ENCODE data around the gene OSBPL6.
"Not testable (repeated sequence)": the region's sequence is repeated elsewhere in the genome, so short reads cannot be mapped to it uniquely, and the experiment has no call there.

The OSBPL6 gene

GRCh38 chr2:178309541-178309940 lies 115.2 kb downstream of the OSBPL6 start:
- DNase-seq = no peak

GRCh38 chr2:178315078-178315477 lies 120.8 kb downstream of the OSBPL6 start:
- DNase-seq = no peak

- DNase-seq = no peak
Measured at GRCh38 chr2:178315488-178315948, 121.2 kb downstream of the OSBPL6 start.

GRCh38 chr2:178317811-178318210 lies 123.5 kb downstream of the OSBPL6 start:
- peak; percentile 30 for DNase-seq

GRCh38 chr2:178320011-178320585 lies 125.8 kb downstream of the OSBPL6 start:
- peak; percentile 44 for DNase-seq

GRCh38 chr2:178322068-178322467 lies 127.8 kb downstream of the OSBPL6 start:
- no peak for DNase-seq

GRCh38 chr2:178323331-178323730 lies 129.0 kb downstream of the OSBPL6 start:
- DNase-seq = not testable (repeated sequence)

- peak; percentile 88 for DNase-seq
Measured at GRCh38 chr2:178324077-178324476, 129.8 kb downstream of the OSBPL6 start.

GRCh38 chr2:178325268-178325667 lies 131.0 kb downstream of the OSBPL6 start:
- DNase-seq = no peak

GRCh38 chr2:178327516-178327915 lies 133.2 kb downstream of the OSBPL6 start:
- DNase-seq = peak; percentile 92

- no peak for DNase-seq
Measured at GRCh38 chr2:178328037-178328436, 133.7 kb downstream of the OSBPL6 start.

- no peak for DNase-seq
Measured at GRCh38 chr2:178330175-178331017, 136.1 kb downstream of the OSBPL6 start.

GRCh38 chr2:178331474-178332432 lies 137.4 kb downstream of the OSBPL6 start:
- peak; percentile 85 for DNase-seq

GRCh38 chr2:178333851-178334250 lies 139.5 kb downstream of the OSBPL6 start:
- DNase-seq = no peak

GRCh38 chr2:178335230-178335629 lies 140.9 kb downstream of the OSBPL6 start:
- peak; percentile 58 for DNase-seq

- no peak for DNase-seq
Measured at GRCh38 chr2:178344121-178344520, 149.8 kb downstream of the OSBPL6 start.

- no peak for DNase-seq
Measured at GRCh38 chr2:178345951-178346350, 151.6 kb downstream of the OSBPL6 start.

GRCh38 chr2:178350051-178350450 lies 155.7 kb downstream of the OSBPL6 start:
- DNase-seq = no peak

GRCh38 chr2:178357704-178358103 lies 163.4 kb downstream of the OSBPL6 start:
- not testable (repeated sequence) for DNase-seq

GRCh38 chr2:178359192-178359912 lies 165.0 kb downstream of the OSBPL6 start:
- DNase-seq = no peak

GRCh38 chr2:178361588-178361987 lies 167.3 kb downstream of the OSBPL6 start:
- no peak for DNase-seq

GRCh38 chr2:178363252-178363651 lies 168.9 kb downstream of the OSBPL6 start:
- no peak for DNase-seq
